SU-DHL-6 (cell line): ENCODE data around the gene NPHP4.

Experiments
- H2AFZ ChIP-seq: fragments of 200-600 bp; sonication (generic); 2 replicates; pipeline ENCODE4 v1.6.1; 2014; ENCODE audit warnings: low read depth, mild to moderate bottlenecking, moderate library complexity, mixed read lengths, antibody characterized with exemption, low read length; ENCODE audit not compliant: severe bottlenecking
- H3F3A ChIP-seq: fragments of 200-600 bp; shearing (Covaris generic); 2 replicates; pipeline ENCODE4 v1.6.0; 2016; ENCODE audit warnings: antibody characterized with exemption, mild to moderate bottlenecking; ENCODE audit not compliant: insufficient read depth
- H3K27ac ChIP-seq: fragments of 200-600 bp; sonication (generic); 2 replicates; pipeline ENCODE4 v1.5.1; 2016; ENCODE audit warnings: low read depth, mild to moderate bottlenecking, low read length, moderate library complexity, mixed read lengths
- H3K27me3 ChIP-seq: fragments of 200-600 bp; sonication (generic), shearing (Covaris generic); 2 replicates; pipeline ENCODE4 v1.6.0; 2014; ENCODE audit warnings: mild to moderate bottlenecking, low read length
- H3K36me3 ChIP-seq: fragments of 200-600 bp; sonication (generic); 2 replicates; pipeline ENCODE4 v1.6.1; 2014; ENCODE audit warnings: mild to moderate bottlenecking, low read length, mixed read lengths
- H3K4me2 ChIP-seq: fragments of 300-600, 200-600 bp; shearing (Covaris generic), sonication (generic); 2 replicates; pipeline ENCODE4 v1.6.0; 2014; ENCODE audit warnings: low read length, low read depth, mild to moderate bottlenecking; ENCODE audit not compliant: poor library complexity, severe bottlenecking
- H3K4me3 ChIP-seq: fragments of 200-600 bp; sonication (generic); 2 replicates; pipeline ENCODE4 v1.5.1; 2014; ENCODE audit warnings: antibody characterized with exemption, low read length, mild to moderate bottlenecking, mixed read lengths; ENCODE audit not compliant: insufficient read depth, poor library complexity, severe bottlenecking
- H3K79me2 ChIP-seq: fragments of 200-600 bp; sonication (generic); 2 replicates; pipeline ENCODE4 v1.6.1; 2014; ENCODE audit warnings: mild to moderate bottlenecking, low read length, moderate library complexity; ENCODE audit not compliant: insufficient read depth
- H3K9ac ChIP-seq: fragments of 200-600 bp; sonication (generic); 2 replicates; pipeline ENCODE4 v1.7.0; 2014; ENCODE audit warnings: mild to moderate bottlenecking, low read length
- H3K9me2 ChIP-seq: fragments of 200-600 bp; sonication (generic); replicated peaks from 2 replicates; pipeline ENCODE4 v1.6.1; 2014; ENCODE audit warnings: low read length; ENCODE audit not compliant: insufficient read depth
- H3K9me3 ChIP-seq: fragments of 200-600 bp; sonication (generic); 2 replicates; pipeline ENCODE4 v1.6.1; 2014; ENCODE audit warnings: low read length, mixed read lengths; ENCODE audit not compliant: insufficient read depth
- H4K20me1 ChIP-seq: fragments of 200-600 bp; sonication (generic); 2 replicates; pipeline ENCODE4 v1.6.1; 2014; ENCODE audit warnings: low read depth, mild to moderate bottlenecking, antibody characterized with exemption, low read length, moderate library complexity, mixed read lengths
- EZH2phosphoT487 ChIP-seq: fragments of 200-600 bp; sonication (generic), shearing (Covaris generic); conservative IDR thresholded peaks from 2 replicates; pipeline ENCODE4 v1.6.1; 2018; ENCODE audit warnings: mild to moderate bottlenecking, antibody characterized with exemption, low read length, moderate library complexity, mixed read lengths
- TF ChIP-seq, protein P1 (sequence below): fragments of 200-600 bp; sonication (generic); IDR thresholded peaks from one replicate; pipeline ENCODE4 v1.5.1; 2017; ENCODE audit warnings: antibody characterized with exemption, mild to moderate bottlenecking, low read length, moderate library complexity; ENCODE audit not compliant: insufficient read depth, poor library complexity, severe bottlenecking

Gene NPHP4

DNA sequence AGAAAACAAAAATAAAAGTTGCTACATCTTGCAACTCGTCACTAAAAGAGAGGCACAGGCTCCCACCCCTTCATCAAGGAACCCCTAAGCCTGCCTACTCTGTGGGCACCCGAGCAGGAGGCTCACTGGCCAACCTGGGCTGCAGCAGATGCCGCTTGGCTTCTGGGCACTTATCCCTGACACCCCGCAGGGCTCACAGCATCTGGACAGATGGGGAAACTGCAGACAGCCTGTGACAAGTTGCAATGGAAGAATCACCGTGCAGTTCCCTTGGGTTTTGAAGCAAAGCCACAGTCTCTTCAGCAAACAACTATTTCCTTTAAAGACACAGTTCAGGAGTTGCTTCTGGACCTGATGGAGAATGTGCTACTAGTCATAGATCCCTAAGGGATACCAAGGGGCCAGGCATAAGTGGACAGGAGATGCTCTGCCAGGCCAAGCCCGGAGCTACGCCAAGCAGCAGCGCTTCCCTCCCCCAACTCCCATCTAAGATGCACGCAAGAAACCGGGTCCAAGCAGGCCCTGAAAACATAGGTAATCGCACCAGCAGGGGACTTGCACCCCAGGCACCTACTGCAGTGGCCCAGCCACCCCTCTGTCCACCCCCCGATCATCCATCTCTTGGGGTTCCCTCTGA lies 170.6 kb downstream of the NPHP4 start:
- Histone ChIP-seq H3K36me3 (no peaks in the 10 kb centered on the region), H3K27me3 (no peaks in the 10 kb centered on the region), H2AFZ (no peak overlapping the region), H3F3A (no peaks in the 10 kb centered on the region), H3K9me2 (no peaks in the 10 kb centered on the region), H3K4me2 (no peak overlapping the region), H3K9me3 (no peaks in the 10 kb centered on the region), H3K4me3 (no peak overlapping the region), H3K27ac (no peak overlapping the region), H3K9ac (no peak overlapping the region), H3K79me2 (no peaks in the 10 kb centered on the region), H4K20me1 (no peaks in the 10 kb centered on the region)
- TF ChIP-seq, protein P1, sequence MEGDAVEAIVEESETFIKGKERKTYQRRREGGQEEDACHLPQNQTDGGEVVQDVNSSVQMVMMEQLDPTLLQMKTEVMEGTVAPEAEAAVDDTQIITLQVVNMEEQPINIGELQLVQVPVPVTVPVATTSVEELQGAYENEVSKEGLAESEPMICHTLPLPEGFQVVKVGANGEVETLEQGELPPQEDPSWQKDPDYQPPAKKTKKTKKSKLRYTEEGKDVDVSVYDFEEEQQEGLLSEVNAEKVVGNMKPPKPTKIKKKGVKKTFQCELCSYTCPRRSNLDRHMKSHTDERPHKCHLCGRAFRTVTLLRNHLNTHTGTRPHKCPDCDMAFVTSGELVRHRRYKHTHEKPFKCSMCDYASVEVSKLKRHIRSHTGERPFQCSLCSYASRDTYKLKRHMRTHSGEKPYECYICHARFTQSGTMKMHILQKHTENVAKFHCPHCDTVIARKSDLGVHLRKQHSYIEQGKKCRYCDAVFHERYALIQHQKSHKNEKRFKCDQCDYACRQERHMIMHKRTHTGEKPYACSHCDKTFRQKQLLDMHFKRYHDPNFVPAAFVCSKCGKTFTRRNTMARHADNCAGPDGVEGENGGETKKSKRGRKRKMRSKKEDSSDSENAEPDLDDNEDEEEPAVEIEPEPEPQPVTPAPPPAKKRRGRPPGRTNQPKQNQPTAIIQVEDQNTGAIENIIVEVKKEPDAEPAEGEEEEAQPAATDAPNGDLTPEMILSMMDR, result no peak
- no peak for TF ChIP-seq EZH2phosphoT487

DNA sequence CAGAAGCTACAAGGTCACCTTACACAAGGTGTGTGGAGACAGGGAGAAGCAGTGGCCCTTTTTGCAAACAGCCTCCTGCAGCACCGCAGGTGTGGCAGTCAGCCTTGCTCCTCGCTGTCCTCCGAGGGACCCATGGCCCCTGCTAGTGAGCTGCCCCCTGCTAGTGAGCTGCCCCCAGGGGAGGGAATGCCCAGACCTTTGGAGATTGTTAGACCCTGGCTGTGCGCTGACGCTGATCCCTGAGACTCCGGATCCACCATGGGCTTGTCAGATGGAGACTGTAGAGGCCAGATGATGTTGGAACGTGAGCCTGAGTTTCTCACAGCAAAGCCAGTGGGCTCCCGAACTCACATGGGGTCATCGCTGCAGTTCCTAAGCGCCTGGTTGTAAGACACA lies 172.2 kb downstream of the NPHP4 start:
- H3K27ac ChIP-seq, result no peak overlapping the region
- H3K9me2 ChIP-seq, result no peaks in the 10 kb centered on the region
- H3K79me2 ChIP-seq, result no peaks in the 10 kb centered on the region
- TF ChIP-seq, protein P1, result no peak
- no peak for TF ChIP-seq EZH2phosphoT487
- H3K4me3 ChIP-seq, result no peak overlapping the region
- H3F3A ChIP-seq, result no peaks in the 10 kb centered on the region
- no peaks in the 10 kb centered on the region for H3K27me3 ChIP-seq
- H2AFZ ChIP-seq, result no peak overlapping the region
- H3K9ac ChIP-seq, result no peak overlapping the region
- H3K36me3 ChIP-seq, result no peaks in the 10 kb centered on the region
- no peak overlapping the region for H3K4me2 ChIP-seq
- no peaks in the 10 kb centered on the region for H4K20me1 ChIP-seq
- H3K9me3 ChIP-seq, result no peaks in the 10 kb centered on the region

DNA sequence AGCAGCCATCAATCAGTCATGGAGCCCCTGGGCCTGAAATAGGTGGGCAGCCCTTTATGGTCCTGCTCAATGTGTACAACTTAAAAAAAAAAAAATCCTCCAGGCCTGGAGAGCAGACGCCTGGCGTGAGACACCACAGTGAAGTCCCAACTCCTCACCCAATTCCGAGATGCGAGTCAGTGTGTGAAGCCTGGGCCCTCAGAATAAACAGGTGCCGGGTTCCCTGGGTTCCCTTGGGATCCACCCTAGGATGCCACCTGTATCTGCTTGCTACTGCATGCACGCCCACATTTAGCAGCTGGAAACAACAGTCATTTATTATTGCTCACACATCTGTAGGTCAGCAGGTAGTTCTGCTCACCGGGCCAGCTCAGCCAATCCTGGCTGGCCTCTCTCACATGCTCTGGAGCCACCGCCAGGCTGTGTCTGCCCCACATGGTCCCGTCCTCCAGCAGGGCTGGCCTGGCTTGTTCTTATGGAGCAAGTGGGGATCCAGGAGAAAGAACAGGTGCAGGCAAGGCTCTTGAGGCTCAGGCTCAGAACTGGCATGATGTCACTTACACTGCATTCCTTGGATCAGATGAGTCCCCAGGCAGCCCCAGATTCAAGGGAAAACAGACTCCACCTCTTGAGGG lies 172.7 kb downstream of the NPHP4 start:
- no peaks in the 10 kb centered on the region for H3K79me2 ChIP-seq
- no peak overlapping the region for H3K9ac ChIP-seq
- H3K4me2 ChIP-seq, result no peak overlapping the region
- no peak overlapping the region for H2AFZ ChIP-seq
- no peak overlapping the region for H3K27ac ChIP-seq
- H3K9me3 ChIP-seq, result no peaks in the 10 kb centered on the region
- no peaks in the 10 kb centered on the region for H3K36me3 ChIP-seq
- TF ChIP-seq, protein P1, result no peak
- no peak for TF ChIP-seq EZH2phosphoT487
- H3K4me3 ChIP-seq, result no peak overlapping the region
- no peaks in the 10 kb centered on the region for H3K9me2 ChIP-seq
- H3K27me3 ChIP-seq, result no peaks in the 10 kb centered on the region
- no peaks in the 10 kb centered on the region for H4K20me1 ChIP-seq
- no peaks in the 10 kb centered on the region for H3F3A ChIP-seq
